ENCODE measurements around the gene LGALS9.

- TF ChIP-seq, protein P1, sequence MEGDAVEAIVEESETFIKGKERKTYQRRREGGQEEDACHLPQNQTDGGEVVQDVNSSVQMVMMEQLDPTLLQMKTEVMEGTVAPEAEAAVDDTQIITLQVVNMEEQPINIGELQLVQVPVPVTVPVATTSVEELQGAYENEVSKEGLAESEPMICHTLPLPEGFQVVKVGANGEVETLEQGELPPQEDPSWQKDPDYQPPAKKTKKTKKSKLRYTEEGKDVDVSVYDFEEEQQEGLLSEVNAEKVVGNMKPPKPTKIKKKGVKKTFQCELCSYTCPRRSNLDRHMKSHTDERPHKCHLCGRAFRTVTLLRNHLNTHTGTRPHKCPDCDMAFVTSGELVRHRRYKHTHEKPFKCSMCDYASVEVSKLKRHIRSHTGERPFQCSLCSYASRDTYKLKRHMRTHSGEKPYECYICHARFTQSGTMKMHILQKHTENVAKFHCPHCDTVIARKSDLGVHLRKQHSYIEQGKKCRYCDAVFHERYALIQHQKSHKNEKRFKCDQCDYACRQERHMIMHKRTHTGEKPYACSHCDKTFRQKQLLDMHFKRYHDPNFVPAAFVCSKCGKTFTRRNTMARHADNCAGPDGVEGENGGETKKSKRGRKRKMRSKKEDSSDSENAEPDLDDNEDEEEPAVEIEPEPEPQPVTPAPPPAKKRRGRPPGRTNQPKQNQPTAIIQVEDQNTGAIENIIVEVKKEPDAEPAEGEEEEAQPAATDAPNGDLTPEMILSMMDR (IDR thresholded peaks at IDR 0.05) = no peak
- no peak for TF ChIP-seq POLR2A (IDR thresholded peaks at IDR 0.05)
Measured at GRCh38 chr17:27623614-27624013, 7.4 kb upstream of the LGALS9 start.
